ENCODE measurements around the gene TET2.

Gene TET2

DNA sequence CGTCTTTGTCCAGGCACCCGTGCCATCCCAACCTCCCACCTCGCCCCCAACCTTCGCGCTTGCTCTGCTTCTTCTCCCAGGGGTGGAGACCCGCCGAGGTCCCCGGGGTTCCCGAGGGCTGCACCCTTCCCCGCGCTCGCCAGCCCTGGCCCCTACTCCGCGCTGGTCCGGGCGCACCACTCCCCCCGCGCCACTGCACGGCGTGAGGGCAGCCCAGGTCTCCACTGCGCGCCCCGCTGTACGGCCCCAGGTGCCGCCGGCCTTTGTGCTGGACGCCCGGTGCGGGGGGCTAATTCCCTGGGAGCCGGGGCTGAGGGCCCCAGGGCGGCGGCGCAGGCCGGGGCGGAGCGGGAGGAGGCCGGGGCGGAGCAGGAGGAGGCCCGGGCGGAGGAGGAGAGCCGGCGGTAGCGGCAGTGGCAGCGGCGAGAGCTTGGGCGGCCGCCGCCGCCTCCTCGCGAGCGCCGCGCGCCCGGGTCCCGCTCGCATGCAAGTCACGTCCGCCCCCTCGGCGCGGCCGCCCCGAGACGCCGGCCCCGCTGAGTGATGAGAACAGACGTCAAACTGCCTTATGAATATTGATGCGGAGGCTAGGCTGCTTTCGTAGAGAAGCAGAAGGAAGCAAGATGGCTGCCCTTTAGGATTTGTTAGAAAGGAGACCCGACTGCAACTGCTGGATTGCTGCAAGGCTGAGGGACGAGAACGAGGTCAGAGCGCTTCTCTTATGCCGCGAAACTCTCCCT lies at the start of gene TET2:
TSS of gene TET2 (plus strand) at position 601 of the 740 bp plus-strand sequence. CDS start 87,067 bp downstream, outside the sequence.
- H3K4me3 ChIP-seq (ENCODE audit: control insufficient read depth, low read depth, low read length): peak within 1 kb of the TSS; percentile 97
- TF ChIP-seq CTCF (conservative IDR thresholded peaks at IDR 0.05; ENCODE audit: control insufficient read depth, insufficient read depth, low read depth, low read length): no peak
- DNase-seq (ENCODE audit: low read depth): peak; percentile 82

DNA sequence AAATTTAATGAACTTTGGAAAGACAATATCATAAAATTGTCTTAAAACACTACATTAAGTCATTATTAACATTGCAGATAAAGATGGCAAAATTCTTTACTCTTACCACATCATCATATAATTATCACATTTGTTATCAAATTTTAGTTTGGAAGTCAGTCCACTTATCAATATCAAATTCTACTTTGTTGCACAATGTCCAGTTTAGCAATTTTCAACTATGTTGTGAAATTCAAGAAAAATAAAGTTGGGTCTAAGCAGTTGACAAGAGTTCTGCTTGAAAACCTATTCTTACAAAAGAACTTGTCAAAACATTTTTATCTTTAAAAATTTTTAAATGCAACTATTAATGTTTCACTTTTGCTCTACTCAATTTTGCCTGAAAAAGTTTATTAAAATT lies 44.7 kb upstream of the TET2 start:
- no peak overlapping the region for H3K4me3 ChIP-seq (ENCODE audit: control insufficient read depth, low read depth, low read length)
- TF ChIP-seq CTCF (conservative IDR thresholded peaks at IDR 0.05; ENCODE audit: control insufficient read depth, insufficient read depth, low read depth, low read length): no peak
- no peak for DNase-seq (ENCODE audit: low read depth)

DNA sequence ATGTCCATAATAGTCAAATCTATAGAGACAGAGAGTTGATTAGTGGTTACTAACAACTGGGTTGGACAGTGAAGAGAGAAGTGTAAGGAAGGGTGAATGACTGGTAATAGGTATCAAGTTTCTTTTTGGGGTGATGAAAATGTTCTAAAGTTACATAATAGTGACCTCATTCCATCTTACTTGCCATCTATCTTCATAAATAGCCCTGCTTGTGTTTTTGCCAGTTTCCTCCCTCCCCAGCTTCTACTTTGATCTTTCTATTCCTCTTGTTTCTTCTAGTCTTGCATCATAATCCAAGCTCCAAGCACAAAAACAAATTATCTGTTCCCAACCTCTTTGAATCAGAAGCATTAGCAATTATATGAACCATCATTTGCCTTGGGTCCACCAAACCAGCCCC lies 40.2 kb upstream of the TET2 start:
- H3K4me3 ChIP-seq (ENCODE audit: control insufficient read depth, low read depth, low read length): no peak overlapping the region
- peak; percentile 42 for DNase-seq (ENCODE audit: low read depth)
- no peak for TF ChIP-seq CTCF (conservative IDR thresholded peaks at IDR 0.05; ENCODE audit: control insufficient read depth, insufficient read depth, low read depth, low read length)

DNA sequence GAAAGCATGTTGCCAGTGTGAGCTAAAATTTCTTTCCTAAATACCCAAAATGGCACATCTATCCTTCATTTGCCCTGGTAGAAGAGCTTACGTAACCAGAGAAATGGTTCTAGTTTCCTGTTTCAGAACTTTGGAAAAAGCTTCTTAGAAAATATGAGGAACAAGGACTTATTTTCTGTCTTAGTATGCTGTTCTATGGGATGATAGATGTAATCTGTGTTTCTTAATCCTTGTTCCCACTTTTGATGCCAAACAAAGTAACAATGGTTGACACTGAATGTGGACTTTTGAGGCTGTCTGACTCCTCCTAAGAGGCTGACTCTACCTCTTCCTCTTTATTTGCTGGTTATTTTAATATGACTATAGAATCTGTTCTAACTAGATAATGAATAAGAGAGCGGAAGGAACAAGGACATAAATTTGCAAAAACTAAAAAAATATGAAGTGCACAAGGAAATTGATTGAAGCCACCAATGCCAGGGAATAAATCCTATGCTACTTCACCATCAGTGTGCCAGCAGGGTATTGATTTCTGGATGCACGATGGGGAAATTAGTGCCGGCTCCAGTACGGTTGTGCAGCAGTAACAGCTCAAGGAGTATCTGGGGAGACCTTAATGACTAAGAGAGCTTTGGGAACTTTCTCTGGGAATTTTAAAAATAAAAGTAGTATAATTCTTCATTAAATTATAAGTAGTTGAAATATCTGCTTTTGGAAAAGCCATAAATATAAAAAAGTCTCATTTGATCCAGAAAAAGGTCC lies 39.4 kb upstream of the TET2 start:
- no peak for DNase-seq (ENCODE audit: low read depth)
- H3K4me3 ChIP-seq (ENCODE audit: control insufficient read depth, low read depth, low read length): no peak overlapping the region
- no peak for TF ChIP-seq CTCF (conservative IDR thresholded peaks at IDR 0.05; ENCODE audit: control insufficient read depth, insufficient read depth, low read depth, low read length)

GRCh38 chr4:105108971-105109370 lies 37.7 kb upstream of the TET2 start:
- TF ChIP-seq CTCF (conservative IDR thresholded peaks at IDR 0.05; ENCODE audit: control insufficient read depth, insufficient read depth, low read depth, low read length): no peak

DNA sequence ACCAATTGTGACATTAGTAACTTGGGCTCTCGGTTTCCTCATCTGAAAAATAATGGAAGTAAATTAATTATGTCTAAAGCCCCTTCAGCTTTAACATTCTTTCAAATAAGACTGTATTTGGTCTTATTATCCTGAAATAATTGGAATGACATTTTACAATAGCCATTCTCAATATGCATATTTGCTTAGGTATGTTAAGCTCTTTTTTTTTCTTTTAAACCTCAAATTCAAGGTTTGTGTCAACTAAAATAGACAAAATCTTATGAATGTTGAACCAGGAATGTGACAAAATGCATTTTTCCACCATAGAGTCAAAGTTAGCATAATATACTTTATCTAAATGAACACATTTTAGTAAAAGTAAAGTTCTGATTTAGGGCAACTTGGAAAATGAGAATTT lies 34.4 kb upstream of the TET2 start:
- no peak overlapping the region for H3K4me3 ChIP-seq (ENCODE audit: control insufficient read depth, low read depth, low read length)
- TF ChIP-seq CTCF (conservative IDR thresholded peaks at IDR 0.05; ENCODE audit: control insufficient read depth, insufficient read depth, low read depth, low read length): no peak
- DNase-seq (ENCODE audit: low read depth): no peak

More at GRCh38 chr4:105108971-105109370, 37.7 kb upstream of the TET2 start:
- no peak for DNase-seq (ENCODE audit: low read depth)
- H3K4me3 ChIP-seq (ENCODE audit: control insufficient read depth, low read depth, low read length): no peak overlapping the region

All from fibroblast of mammary gland (primary cell).